A375 (cell line): ENCODE measurements around the gene HOXB3. TPM values are rescaled to one million over a fixed set of nuclear protein-coding genes. Genes with fewer than 3 reads are reported as not detected.

ENCODE experiments used
- small RNA-seq: library from RNA; depleted of rRNA; stranded (forward); fragments of <200 nt; gene quantifications from one replicate; pipeline ENCODE3, GENCODE V24; 2014
- total RNA-seq: library from RNA; depleted of rRNA; stranded (reverse); fragments of >200 nt; shearing (Covaris generic); gene quantifications from 2 replicates; pipeline ENCODE4 v1.2.3, GENCODE V29; 2014; rRNA removed

The HOXB3 gene
- 11.9 and 13.7 TPM in 2 replicates for total RNA-seq

GRCh38 chr17:48589831-48590606 lies at the start of gene HOXB3:
Gene HOXB3, minus strand, starts transcription at chr17:48590241. Its CDS starts 37,767 bp downstream, at chr17:48552474.

GRCh38 chr17:48626245-48627117 lies 36.4 kb upstream of the HOXB3 start, which contains the start of gene HOXB9:
Gene HOXB9, minus strand, starts transcription at chr17:48626358. Its CDS starts 89 bp downstream, at chr17:48626269.

GRCh38 chr17:48615047-48615962 lies 25.3 kb upstream of the HOXB3 start, which contains the start of gene HOXB8:
Gene HOXB8, minus strand, starts transcription at chr17:48615292. Its CDS starts 588 bp downstream, at chr17:48614704.

GRCh38 chr17:48610282-48611211 lies 20.5 kb upstream of the HOXB3 start, which contains the start of gene HOXB7:
Gene HOXB7, minus strand, starts transcription at chr17:48611017. Its CDS starts 99 bp downstream, at chr17:48610918.

GRCh38 chr17:48604770-48605329 lies 14.8 kb upstream of the HOXB3 start, which contains the start of gene HOXB6:
Gene HOXB6, minus strand, starts transcription at chr17:48604986. Its CDS starts 6,836 bp downstream, at chr17:48598150.

GRCh38 chr17:48593126-48593829 lies 3.2 kb upstream of the HOXB3 start, which contains the start of gene HOXB5:
Gene HOXB5, minus strand, starts transcription at chr17:48593779. Its CDS starts 97 bp downstream, at chr17:48593682.

GRCh38 chr17:48577946-48578615 lies 12.0 kb downstream of the HOXB3 start, which contains the start of gene HOXB4:
Gene HOXB4, minus strand, starts transcription at chr17:48578350. Its CDS starts 31 bp downstream, at chr17:48578319.

GRCh38 chr17:48545022-48545375 lies 45.0 kb downstream of the HOXB3 start, which contains the start of gene HOXB2:
Gene HOXB2, minus strand, starts transcription at chr17:48545109. Its CDS starts 198 bp downstream, at chr17:48544911.

GRCh38 chr17:48530887-48531272 lies 59.2 kb downstream of the HOXB3 start, which contains the start of gene HOXB1:
Gene HOXB1, minus strand, starts transcription at chr17:48531011. Its CDS starts 107 bp downstream, at chr17:48530904.

Small RNA genes within 50 kb of the gene (small RNA-seq; reads per million reads assigned to genes)
- not detected for gene MIR196A1

Other genes starting within 250 kb of the HOXB3 start
- gene SKAP1, start 160.0 kb downstream of the HOXB3 start, total RNA-seq, result 1.1 TPM in 1 of 2 replicates, not detected in the other
- not detected in 2 replicates for gene HOXB1, start 59.2 kb downstream of the HOXB3 start, total RNA-seq
- gene HOXB2, start 45.1 kb downstream of the HOXB3 start, total RNA-seq, result 30.9 and 35.6 TPM in 2 replicates
- 5.7 and 8.5 TPM in 2 replicates for gene HOXB4, start 11.9 kb downstream of the HOXB3 start, total RNA-seq
- 1.0 TPM in 2 replicates for gene HOXB5, start 3.5 kb upstream of the HOXB3 start, total RNA-seq
- 11.9 and 21.2 TPM in 2 replicates for gene HOXB6, start 14.7 kb upstream of the HOXB3 start, total RNA-seq
- 9.5 and 13.6 TPM in 2 replicates for gene HOXB7, start 20.8 kb upstream of the HOXB3 start, total RNA-seq
- gene HOXB8, start 25.1 kb upstream of the HOXB3 start, total RNA-seq, result 15.1 and 27.5 TPM in 2 replicates
- 22.0 and 22.8 TPM in 2 replicates for gene HOXB9, start 36.1 kb upstream of the HOXB3 start, total RNA-seq
- not detected in 2 replicates for gene PRAC1, start 132.3 kb upstream of the HOXB3 start, total RNA-seq
- gene PRAC2, start 132.9 kb upstream of the HOXB3 start, total RNA-seq, result not detected in 2 replicates
- 4.1 and 5.4 TPM in 2 replicates for gene HOXB13, start 138.5 kb upstream of the HOXB3 start, total RNA-seq
- gene TTLL6, start 227.0 kb upstream of the HOXB3 start, total RNA-seq, result 0.41 and 1.2 TPM in 2 replicates
- 55.8 and 76.3 TPM in 2 replicates for gene CALCOCO2, start 240.8 kb upstream of the HOXB3 start, total RNA-seq